ENCODE measurements around the gene MYO15B. TPM values are rescaled to one million over a fixed set of nuclear protein-coding genes. Genes with fewer than 3 reads are reported as not detected.

Gene MYO15B
- total RNA-seq, 2 experiments from 2014 or later = 8.9 to 19.2 TPM

DNA sequence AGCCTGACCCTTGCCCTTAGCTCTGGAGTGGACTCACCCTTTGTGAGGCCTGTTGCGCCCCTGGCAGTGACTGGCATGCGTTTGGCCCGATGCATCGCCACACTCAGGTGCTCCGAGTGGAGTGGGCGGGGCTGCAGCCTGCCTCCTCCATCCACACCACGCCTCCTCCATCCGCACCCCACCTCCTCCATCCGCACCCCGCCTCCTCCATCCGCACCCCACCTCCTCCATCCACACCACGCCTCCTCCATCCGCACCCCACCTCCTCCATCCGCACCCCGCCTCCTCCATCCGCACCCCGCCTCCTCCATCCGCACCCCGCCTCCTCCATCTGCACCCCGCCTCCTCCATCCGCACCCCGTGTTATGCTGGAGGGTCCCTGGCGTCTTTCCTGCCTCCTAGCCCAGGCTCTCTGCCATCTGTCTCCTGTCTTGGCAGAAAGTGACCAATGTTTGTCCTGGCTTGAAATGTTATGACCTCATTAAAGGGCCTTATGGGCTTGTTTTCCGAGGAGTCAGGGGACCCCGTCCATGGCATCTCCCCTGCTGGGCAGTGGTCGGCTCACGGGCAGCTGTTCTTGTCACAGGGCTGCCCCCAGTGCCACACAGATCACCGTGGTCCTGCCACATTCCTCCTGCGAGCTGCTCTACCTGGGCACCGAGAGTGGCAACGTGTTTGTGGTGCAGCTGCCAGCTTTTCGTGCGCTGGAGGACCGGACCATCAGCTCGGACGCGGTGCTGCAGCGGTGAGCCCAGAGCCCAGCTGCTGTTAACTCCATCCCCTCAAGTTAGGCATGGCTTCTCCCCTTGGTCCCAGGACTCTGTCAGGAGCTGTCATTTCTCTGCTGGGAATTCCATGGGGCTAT, 28.7 kb upstream of the MYO15B start:
- Histone ChIP-seq H3K27ac (ENCODE audit: low read depth, low read length, poor library complexity, severe bottlenecking) (no peak overlapping the region), H3K9me2 (ENCODE audit: insufficient read depth, low read length) (no peaks in the 10 kb centered on the region), H3K4me2 (ENCODE audit: low read length) (no peak overlapping the region), H3K4me3 (ENCODE audit: low read depth, low read length, poor library complexity, severe bottlenecking) (no peak overlapping the region), H4K20me1 (ENCODE audit: insufficient read depth, low read length) (no peaks in the 10 kb centered on the region), H3K4me1 (ENCODE audit: insufficient read depth, low read length, poor library complexity, severe bottlenecking) (no peaks in the 10 kb centered on the region), H3K36me3 (ENCODE audit: insufficient read depth, low read length) (no peaks in the 10 kb centered on the region), H3K9me3 (ENCODE audit: low read length) (no peaks in the 10 kb centered on the region), H2AFZ (ENCODE audit: low read length) (no peak overlapping the region), H3K79me2 (ENCODE audit: insufficient read depth, low read depth, low read length) (no peaks in the 10 kb centered on the region)
- POLR2A ChIA-PET = no interaction called here
- intact Hi-C loops (cut with micrococcal nuclease; ENCODE audit: unreplicated experiment) = no loop called here
- DNase-seq (ENCODE audit: low spot score) = no peak
- no TSS peak for BruUV-seq (replicated peaks)
- CTCF ChIA-PET (ENCODE audit: unreplicated experiment) = no interaction called here
- TF ChIP-seq, protein P1, sequence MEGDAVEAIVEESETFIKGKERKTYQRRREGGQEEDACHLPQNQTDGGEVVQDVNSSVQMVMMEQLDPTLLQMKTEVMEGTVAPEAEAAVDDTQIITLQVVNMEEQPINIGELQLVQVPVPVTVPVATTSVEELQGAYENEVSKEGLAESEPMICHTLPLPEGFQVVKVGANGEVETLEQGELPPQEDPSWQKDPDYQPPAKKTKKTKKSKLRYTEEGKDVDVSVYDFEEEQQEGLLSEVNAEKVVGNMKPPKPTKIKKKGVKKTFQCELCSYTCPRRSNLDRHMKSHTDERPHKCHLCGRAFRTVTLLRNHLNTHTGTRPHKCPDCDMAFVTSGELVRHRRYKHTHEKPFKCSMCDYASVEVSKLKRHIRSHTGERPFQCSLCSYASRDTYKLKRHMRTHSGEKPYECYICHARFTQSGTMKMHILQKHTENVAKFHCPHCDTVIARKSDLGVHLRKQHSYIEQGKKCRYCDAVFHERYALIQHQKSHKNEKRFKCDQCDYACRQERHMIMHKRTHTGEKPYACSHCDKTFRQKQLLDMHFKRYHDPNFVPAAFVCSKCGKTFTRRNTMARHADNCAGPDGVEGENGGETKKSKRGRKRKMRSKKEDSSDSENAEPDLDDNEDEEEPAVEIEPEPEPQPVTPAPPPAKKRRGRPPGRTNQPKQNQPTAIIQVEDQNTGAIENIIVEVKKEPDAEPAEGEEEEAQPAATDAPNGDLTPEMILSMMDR (conservative IDR thresholded peaks at IDR 0.05; ENCODE audit: low read length) = no peak
- no peak for TF ChIP-seq EZH2phosphoT487 (IDR thresholded peaks at IDR 0.05; ENCODE audit: borderline replicate concordance, low read depth, low read length)

- TF ChIP-seq, protein P1 (conservative IDR thresholded peaks at IDR 0.05; ENCODE audit: low read length) = no peak
- TF ChIP-seq EZH2phosphoT487 (IDR thresholded peaks at IDR 0.05; ENCODE audit: borderline replicate concordance, low read depth, low read length) = no peak
- H3K9me3 ChIP-seq (ENCODE audit: low read length) = no peaks in the 10 kb centered on the region
- H3K4me2 ChIP-seq (ENCODE audit: low read length) = no peak overlapping the region
- H3K79me2 ChIP-seq (ENCODE audit: insufficient read depth, low read depth, low read length) = no peaks in the 10 kb centered on the region
- H2AFZ ChIP-seq (ENCODE audit: low read length) = no peak overlapping the region
- H3K4me3 ChIP-seq (ENCODE audit: low read depth, low read length, poor library complexity, severe bottlenecking) = no peak overlapping the region
- CTCF ChIA-PET (ENCODE audit: unreplicated experiment) = no interaction called here
- POLR2A ChIA-PET = interaction anchor here (0.6 kb wide), 1 partner anchor 189 kb away, joined by 4 read pairs; no protein-coding TSS in a partner anchor
- intact Hi-C loops (cut with micrococcal nuclease; ENCODE audit: unreplicated experiment) = no loop called here
- DNase-seq (ENCODE audit: low spot score) = no peak
- H3K9me2 ChIP-seq (ENCODE audit: insufficient read depth, low read length) = no peaks in the 10 kb centered on the region
- H3K4me1 ChIP-seq (ENCODE audit: insufficient read depth, low read length, poor library complexity, severe bottlenecking) = no peaks in the 10 kb centered on the region
- no peaks in the 10 kb centered on the region for H3K36me3 ChIP-seq (ENCODE audit: insufficient read depth, low read length)
- no peaks in the 10 kb centered on the region for H4K20me1 ChIP-seq (ENCODE audit: insufficient read depth, low read length)
- H3K27ac ChIP-seq (ENCODE audit: low read depth, low read length, poor library complexity, severe bottlenecking) = no peak overlapping the region
- BruUV-seq (replicated peaks) = no TSS peak
Measured at GRCh38 chr17:75559958-75560533, 27.6 kb upstream of the MYO15B start.

All from OCI-LY7 (cell line).